GM12801 (cell line): ENCODE data around the gene ASCL5.

ENCODE experiments used
- TF ChIP-seq, protein P1 (sequence below): IDR thresholded peaks from one replicate; pipeline ENCODE4 v1.5.1; 2011; ENCODE audit warnings: control low read depth; ENCODE audit not compliant: insufficient read length; ENCODE audit errors: extremely low read depth

Gene ASCL5

DNA sequence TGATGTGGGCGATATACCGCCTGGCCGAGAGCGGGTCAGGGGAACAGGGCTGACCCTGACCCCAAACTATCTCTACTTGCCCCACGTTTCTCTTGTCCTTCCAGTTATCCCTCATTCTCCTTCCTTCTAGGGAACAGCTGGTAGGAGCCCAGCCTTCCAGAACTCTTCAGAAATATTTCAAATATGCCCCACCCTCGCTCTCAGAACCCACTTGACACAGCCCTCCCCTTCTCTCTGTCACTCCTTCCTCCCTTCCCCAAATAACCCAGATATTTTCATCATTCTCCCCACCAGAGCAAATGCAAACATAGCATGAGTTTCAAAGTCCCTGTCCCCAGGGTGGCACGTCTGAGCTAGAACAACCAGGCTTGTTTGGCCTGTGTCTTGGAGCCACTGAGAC is 15.8 kb downstream of the ASCL5 start:
- TF ChIP-seq, protein P1, sequence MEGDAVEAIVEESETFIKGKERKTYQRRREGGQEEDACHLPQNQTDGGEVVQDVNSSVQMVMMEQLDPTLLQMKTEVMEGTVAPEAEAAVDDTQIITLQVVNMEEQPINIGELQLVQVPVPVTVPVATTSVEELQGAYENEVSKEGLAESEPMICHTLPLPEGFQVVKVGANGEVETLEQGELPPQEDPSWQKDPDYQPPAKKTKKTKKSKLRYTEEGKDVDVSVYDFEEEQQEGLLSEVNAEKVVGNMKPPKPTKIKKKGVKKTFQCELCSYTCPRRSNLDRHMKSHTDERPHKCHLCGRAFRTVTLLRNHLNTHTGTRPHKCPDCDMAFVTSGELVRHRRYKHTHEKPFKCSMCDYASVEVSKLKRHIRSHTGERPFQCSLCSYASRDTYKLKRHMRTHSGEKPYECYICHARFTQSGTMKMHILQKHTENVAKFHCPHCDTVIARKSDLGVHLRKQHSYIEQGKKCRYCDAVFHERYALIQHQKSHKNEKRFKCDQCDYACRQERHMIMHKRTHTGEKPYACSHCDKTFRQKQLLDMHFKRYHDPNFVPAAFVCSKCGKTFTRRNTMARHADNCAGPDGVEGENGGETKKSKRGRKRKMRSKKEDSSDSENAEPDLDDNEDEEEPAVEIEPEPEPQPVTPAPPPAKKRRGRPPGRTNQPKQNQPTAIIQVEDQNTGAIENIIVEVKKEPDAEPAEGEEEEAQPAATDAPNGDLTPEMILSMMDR = no peak

- TF ChIP-seq, protein P1 = no peak
Observed at GRCh38 chr1:201110616-201111015, 16.4 kb downstream of the ASCL5 start.

DNA sequence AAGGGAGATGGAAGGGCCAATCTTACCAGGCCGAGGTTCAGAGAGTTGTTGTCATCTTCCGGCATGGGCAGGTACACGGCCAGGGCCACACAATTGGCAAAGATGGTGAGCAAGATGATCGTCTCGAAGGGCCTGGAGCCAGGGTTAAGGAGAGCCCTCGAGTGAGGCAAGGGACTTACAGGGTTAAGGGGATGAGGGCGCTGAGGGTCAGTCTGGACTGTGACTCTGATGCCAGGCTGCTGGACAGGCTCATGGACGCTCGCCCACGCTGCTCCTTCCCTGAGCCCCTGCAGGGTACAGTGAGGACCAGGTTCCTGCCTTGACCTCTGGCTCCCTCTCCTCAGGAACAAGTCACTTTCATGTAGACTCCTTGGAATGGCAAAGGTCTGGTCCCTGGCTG is 16.8 kb downstream of the ASCL5 start:
- TF ChIP-seq, protein P1 = no peak

- TF ChIP-seq, protein P1 = no peak
Observed at GRCh38 chr1:201109651-201110050, 17.3 kb downstream of the ASCL5 start.

DNA sequence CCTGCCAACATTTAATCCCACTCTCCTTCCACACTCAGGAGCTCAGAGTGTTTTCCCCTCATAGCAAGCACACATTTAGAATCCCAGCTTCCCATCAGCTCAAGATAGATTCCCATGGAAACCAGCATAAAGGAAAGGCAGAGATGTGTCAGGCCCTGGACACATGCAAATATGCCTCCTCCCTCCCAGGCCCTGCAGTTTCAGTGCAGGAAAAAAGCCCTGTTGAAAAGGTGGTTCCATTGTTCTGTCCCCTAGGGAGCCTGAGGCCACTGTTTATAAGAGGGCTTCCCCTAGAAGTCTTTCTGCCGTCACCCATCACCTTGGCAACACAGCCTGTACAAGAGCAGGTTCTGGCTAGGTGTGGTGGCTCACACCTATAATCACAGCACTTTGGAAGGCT is 18.4 kb downstream of the ASCL5 start:
- TF ChIP-seq, protein P1 = no peak

- TF ChIP-seq, protein P1 = no peak
Observed at GRCh38 chr1:201105688-201106087, 21.3 kb downstream of the ASCL5 start.

DNA sequence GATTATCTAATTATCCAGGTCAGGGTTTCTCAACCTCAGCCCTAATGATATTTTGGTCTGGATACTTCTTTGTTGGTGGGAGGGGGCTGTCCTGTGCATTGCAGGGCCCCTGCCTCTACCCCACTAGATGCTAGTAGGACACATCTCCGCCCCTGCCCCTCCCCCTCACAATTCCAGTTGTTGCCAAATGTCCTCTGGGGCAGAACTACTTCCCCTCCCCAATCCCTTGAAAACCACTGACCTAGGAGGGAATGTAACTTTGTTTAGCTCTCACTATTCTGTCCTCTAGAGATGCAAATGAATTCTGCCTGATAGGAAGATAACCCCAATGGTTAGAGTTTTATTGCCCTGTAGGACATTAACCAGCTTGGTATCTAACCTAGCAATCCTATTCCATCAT is 22.8 kb downstream of the ASCL5 start:
- TF ChIP-seq, protein P1 = no peak

GRCh38 chr1:201103666-201104065 is 23.3 kb downstream of the ASCL5 start:
- TF ChIP-seq, protein P1 = no peak
